Gastroesophageal sphincter (tissue), 4 donors: Measurements from ENCODE around the gene HSD17B1. TPM values are rescaled to one million over a fixed set of nuclear protein-coding genes. Genes with fewer than 3 reads are reported as not detected.

Experiments used
- ATAC-seq: fragments of 150-250 bp; one replicate; pipeline ENCODE4 v1.9.1; 2016; ENCODE audit warnings: mild to moderate bottlenecking, moderate library complexity
- H3K27ac ChIP-seq, 4 donors: fragments of 200-600 bp; sonication (generic) in 3 of 4; 1 replicate in 3 of 4; 2 replicates in 1 of 4; pipeline ENCODE4 v1.5.1; 2016 to 2019
- H3K27me3 ChIP-seq: fragments of 200-600 bp; sonication (generic); one replicate; pipeline ENCODE4 v1.5.1; 2019
- H3K36me3 ChIP-seq, 2 donors: fragments of 200-600 bp; sonication (generic); one replicate each; pipeline ENCODE4 v1.5.1; 2019; ENCODE audit warnings: control low read depth in 1 of 2
- H3K4me1 ChIP-seq, 3 donors: fragments of 200-600 bp; sonication (generic); 1 replicate in 2 of 3; 2 replicates in 1 of 3; pipeline ENCODE4 v1.5.1; 2016 to 2019; ENCODE audit warnings: control low read depth in 2 of 3
- H3K4me3 ChIP-seq, 2 donors: fragments of 200-600 bp; sonication (generic); one replicate each; pipeline ENCODE4 v1.5.1; 2019; ENCODE audit warnings: mild to moderate bottlenecking in 1 of 2, moderate library complexity in 1 of 2
- H3K9me3 ChIP-seq, 3 donors: fragments of 200-600 bp; sonication (generic); one replicate each; pipeline ENCODE4 v1.5.1; 2017 to 2019; ENCODE audit warnings: control low read depth in 2 of 3
- CTCF ChIP-seq, 4 experiments: fragments of 200-600 bp in 2 of 4; fragments of 450-650 bp in 2 of 4; sonication (generic) in 1 of 4; IDR thresholded peaks; one replicate each; pipeline ENCODE4 v1.5.1; 2017 to 2019; ENCODE audit warnings: antibody characterized with exemption in 4 of 4, mild to moderate bottlenecking in 2 of 4, moderate library complexity in 2 of 4
- EP300 ChIP-seq: sonication (generic); formaldehyde crosslinking; IDR thresholded peaks from one replicate; pipeline ENCODE4 v1.6.1; 2017; ENCODE audit warnings: antibody characterized with exemption, mild to moderate bottlenecking
- POLR2A ChIP-seq, 2 donors: fragments of 450-650 bp; IDR thresholded peaks; one replicate each; pipeline ENCODE4 v1.6.1; 2017; ENCODE audit warnings: antibody characterized with exemption in 2 of 2, mild to moderate bottlenecking in 2 of 2, moderate library complexity in 1 of 2
- POLR2AphosphoS5 ChIP-seq: sonication (generic); formaldehyde crosslinking; IDR thresholded peaks from one replicate; pipeline ENCODE4 v1.6.1; 2017; ENCODE audit warnings: antibody characterized with exemption
- WGBS, 2 donors: methylation state at CpG; one replicate each; pipeline ENCODE4 v1.1.5; 2018; ENCODE audit warnings: low coverage in 1 of 2; 5-methylcytosine and 5-hydroxymethylcytosine counted together
- total RNA-seq, 4 donors: library from RNA; depleted of rRNA; stranded (reverse); fragments of >200 nt; gene quantifications; one replicate each; pipeline ENCODE4 v1.1.0, GENCODE V29; 2016

HSD17B1 gene
- total RNA-seq, 4 donors from 2014 or later, result 0.39 to 1.4 (median 0.69) TPM

GRCh38 chr17:42527932-42528331, 24.8 kb upstream of the HSD17B1 start:
- WGBS, 2 donors, result 86 to 92% methylated on average over 3 to 5 of the region's 6 CpGs
- Histone ChIP-seq H3K27me3 (no peaks in the 10 kb centered on the region), H3K4me1 (peaks cover 1 to 78% (median 26%) of the 10 kb centered on the region in 3 donors), H3K27ac (no peak overlapping the region), H3K36me3 (no peaks in the 10 kb centered on the region), H3K4me3 (no peak overlapping the region), H3K9me3 (no peaks in the 10 kb centered on the region)
- no peak for ATAC-seq
- TF ChIP-seq POLR2AphosphoS5 (no peak), EP300 (no peak), CTCF (IDR thresholded peaks at IDR 0.05) (no peak), POLR2A (IDR thresholded peaks at IDR 0.05) (no peak)

GRCh38 chr17:42529061-42529460, 23.7 kb upstream of the HSD17B1 start:
- Histone ChIP-seq H3K36me3 (no peaks in the 10 kb centered on the region), H3K27ac (no peak overlapping the region), H3K9me3 (no peaks in the 10 kb centered on the region), H3K27me3 (no peaks in the 10 kb centered on the region), H3K4me1 (peaks cover 0 to 67% (median 23%) of the 10 kb centered on the region in 3 donors), H3K4me3 (no peak overlapping the region)
- TF ChIP-seq EP300, result no peak
- no peak for TF ChIP-seq CTCF (IDR thresholded peaks at IDR 0.05)
- no peak for TF ChIP-seq POLR2AphosphoS5
- no peak for TF ChIP-seq POLR2A (IDR thresholded peaks at IDR 0.05)
- no peak for ATAC-seq
- 50% methylated on average over 2 of the region's 3 CpGs; no CpG with 5 or more reads in 1 of the 2 donors for WGBS, 2 donors

- Histone ChIP-seq H3K27me3 (no peaks in the 10 kb centered on the region), H3K4me1 (peaks cover 0 to 65% (median 17%) of the 10 kb centered on the region in 3 donors), H3K4me3 (no peak overlapping the region), H3K9me3 (no peaks in the 10 kb centered on the region), H3K27ac (peak overlapping the region in 3 of 4 donors; percentile 87 to 93 (median 88)), H3K36me3 (no peaks in the 10 kb centered on the region)
- TF ChIP-seq CTCF (IDR thresholded peaks at IDR 0.05) (no peak), POLR2A (IDR thresholded peaks at IDR 0.05) (no peak), POLR2AphosphoS5 (no peak), EP300 (no peak)
- no peak for ATAC-seq
- 100% methylated on average over 1 of the region's 2 CpGs; no CpG with 5 or more reads in 1 of the 2 donors for WGBS, 2 donors
Measured at GRCh38 chr17:42530952-42531454, 21.7 kb upstream of the HSD17B1 start.

- 7% methylated on average over 15 of the region's 60 CpGs; no CpG with 5 or more reads in 1 of the 2 donors for WGBS, 2 donors
- Histone ChIP-seq H3K9me3 (no peaks in the 10 kb centered on the region), H3K27ac (peak overlapping the region; percentile 54 to 93 (median 88)), H3K36me3 (no peaks in the 10 kb centered on the region), H3K27me3 (no peaks in the 10 kb centered on the region), H3K4me3 (peak overlapping the region; percentile 39 to 62), H3K4me1 (peaks cover 0 to 60% (median 13%) of the 10 kb centered on the region in 3 donors)
- TF ChIP-seq POLR2A (IDR thresholded peaks at IDR 0.05) (peak; percentile 35 to 49), EP300 (no peak), CTCF (IDR thresholded peaks at IDR 0.05) (peak in 3 of 4 experiments; percentile 64 to 84 (median 79)), POLR2AphosphoS5 (peak; percentile 55)
- peak; percentile 38 for ATAC-seq
Measured at GRCh38 chr17:42531455-42532354, 21.0 kb upstream of the HSD17B1 start.
